K562 (cell line): ENCODE results near the gene PLPP7. TPM values are rescaled to one million over a fixed set of nuclear protein-coding genes. Genes with fewer than 3 reads are reported as not detected.

Source experiments
- ATAC-seq: fragments of 200-7000 bp; cut with Tn5 transposase; 3 replicates; pipeline ENCODE4 v1.9.1; 2020; ENCODE audit warnings: moderate library complexity
- BruUV-seq: library from RNA; stranded (reverse); fragments of 400-500 nt; replicated peaks from 2 replicates; lab custom pipeline; 2021; lab: Mats Ljungman, UMichigan
- CTCF ChIA-PET: fragments of 300-600 bp; formaldehyde crosslinking; extraction: SDS; loops from one replicate; lab custom pipeline; 2021; ENCODE audit warnings: low intra/inter-chr PET ratio; lab: Yijun Ruan, JAX
- POLR2A ChIA-PET: fragments of 300-600, 350-650 bp; sonication (Branson Sonifier 250); formaldehyde crosslinking; extraction: SDS; loops from one replicate; lab custom pipeline; 2021; ENCODE audit warnings: antibody characterized with exemption, inconsistent platforms; lab: Yijun Ruan, JAX
- DNase-seq, 4 experiments: peaks; one replicate each; pipeline versions ENCODE4 v3.0.0 to v3.0.0-alpha.2; 2011 to 2018; ENCODE audit warnings: low spot score in 3 of 4, mixed read lengths in 3 of 4; ENCODE audit errors: extremely low read depth in 1 of 4
- FAIRE-seq: peaks from 2 replicates; lab custom pipeline; 2011; peaks lifted over from hg19 to GRCh38; lab: Jason Lieb, UNC
- H2AFZ ChIP-seq: 2 replicates; pipeline ENCODE4 v1.6.0; 2011; ENCODE audit warnings: low read depth, low read length, control low read depth, inconsistent platforms
- H3K27ac ChIP-seq: fragments of 200-600 bp; 3 replicates; pipeline ENCODE4 v1.8.0; 2011; ENCODE audit warnings: low read depth, mild to moderate bottlenecking, control low read depth, inconsistent platforms, low read length, moderate library complexity, mixed read lengths; ENCODE audit errors: extremely low read depth
- H3K27me3 ChIP-seq, 2 experiments: fragments of 300-600 bp in 1 of 2; 2 replicates in 1 of 2; 3 replicates in 1 of 2; pipeline versions ENCODE4 v1.6.0 to v1.8.0; 2011; ENCODE audit warnings: inconsistent platforms in 2 of 2, low read length in 2 of 2, mild to moderate bottlenecking in 1 of 2, mixed read lengths in 1 of 2, moderate library complexity in 1 of 2; ENCODE audit not compliant: control insufficient read depth in 2 of 2, insufficient read depth in 2 of 2
- H3K36me3 ChIP-seq: fragments of 300-600 bp; 3 replicates; pipeline ENCODE4 v1.8.0; 2011; ENCODE audit warnings: mild to moderate bottlenecking, low read length, inconsistent platforms; ENCODE audit not compliant: control insufficient read depth, insufficient read depth
- H3K4me1 ChIP-seq, 2 experiments: fragments of 200-600 bp in 1 of 2; replicated peaks in 1 of 2; 2 replicates in 1 of 2; 3 replicates in 1 of 2; pipeline versions ENCODE4 v1.5.1 to v1.8.0; 2011; ENCODE audit warnings: inconsistent platforms in 2 of 2, low read length in 2 of 2, mild to moderate bottlenecking in 1 of 2, mixed read lengths in 1 of 2, moderate library complexity in 1 of 2; ENCODE audit not compliant: control insufficient read depth in 2 of 2, insufficient read depth in 2 of 2
- H3K4me2 ChIP-seq: 2 replicates; pipeline ENCODE4 v1.6.1; 2011; ENCODE audit warnings: low read length, control low read depth, inconsistent platforms, mixed read lengths; ENCODE audit not compliant: insufficient read depth
- H3K4me3 ChIP-seq: fragments of 200-600 bp; sonication (generic), shearing (Covaris generic); 2 replicates; pipeline ENCODE4 v1.5.1; 2016; ENCODE audit warnings: control low read depth, inconsistent platforms
- H3K79me2 ChIP-seq: fragments of 200-600 bp; 3 replicates; pipeline ENCODE4 v1.8.0; 2011; ENCODE audit warnings: low read length, inconsistent platforms; ENCODE audit not compliant: control insufficient read depth, insufficient read depth
- H3K9ac ChIP-seq, 2 experiments: 2 replicates each; pipeline versions ENCODE4 v1.6.0 to v1.6.1; 2011; ENCODE audit warnings: low read depth in 2 of 2, low read length in 2 of 2, control low read depth in 1 of 2, inconsistent platforms in 1 of 2, mild to moderate bottlenecking in 1 of 2, mixed read lengths in 1 of 2; ENCODE audit not compliant: insufficient read depth in 1 of 2
- H3K9me1 ChIP-seq: one replicate; pipeline ENCODE4 v1.6.0; 2011; ENCODE audit warnings: inconsistent platforms, mild to moderate bottlenecking, low read length, moderate library complexity; ENCODE audit not compliant: control insufficient read depth, insufficient read depth
- H3K9me3 ChIP-seq: replicated peaks from 2 replicates; pipeline ENCODE4 v1.5.1; 2011; ENCODE audit warnings: low read depth, low read length, inconsistent platforms; ENCODE audit not compliant: control insufficient read depth, insufficient read depth
- H4K20me1 ChIP-seq: replicated peaks from 2 replicates; pipeline ENCODE4 v1.6.1; 2011; ENCODE audit warnings: low read length, inconsistent platforms, mixed read lengths; ENCODE audit not compliant: control insufficient read depth, insufficient read depth
- PBX2 ChIP-seq, 2 experiments: IDR thresholded peaks in 1 of 2; conservative IDR thresholded peaks in 1 of 2; 2 replicates each; pipeline ENCODE4 v1.6.1; 2016; ENCODE audit warnings: low read depth in 2 of 2, mild to moderate bottlenecking in 1 of 2, missing compliant biosample characterization in 1 of 2, missing genetic modification characterization in 1 of 2, moderate library complexity in 1 of 2
- STAT6 ChIP-seq: sonication (generic); formaldehyde crosslinking; IDR thresholded peaks from 2 replicates; pipeline ENCODE4 v1.8.1; 2023; ENCODE audit warnings: mild to moderate bottlenecking, missing genetic modification reagents
- WGBS: fragments of 100-300 bp; shearing (Covaris generic); methylation state at CpG from one replicate; pipeline ENCODE4 v1.1.6; 2016; ENCODE audit warnings: low coverage, mixed read lengths; ENCODE audit not compliant: insufficient coverage; ENCODE audit errors: missing lambda C conversion rate; 5-methylcytosine and 5-hydroxymethylcytosine counted together
- in situ Hi-C: fragments of 300-500 bp; cut with MboI; formaldehyde crosslinking; loops from 4 replicates; pipeline ENCODE4 v1.15.0; 2018; ENCODE audit warnings: inconsistent platforms, mixed read lengths
- intact Hi-C: fragments of 100-400 bp; cut with micrococcal nuclease; formaldehyde crosslinking; loops from 2 replicates; pipeline ENCODE4 v1.14.2; 2022
- polyA plus RNA-seq, 8 experiments: library from polyadenylated mRNA; depleted of rRNA in 4 of 8; stranded (reverse) in 5 of 8; unstranded in 3 of 8; fragments of >200 nt; fragmentation: Nextera tagmentation in 2 of 8; fragmentation: Illumina TruSeq in 1 of 8; extraction: Ambion mirVana in 2 of 8; extraction: Trizol in 1 of 8; gene quantifications; 2 replicates each; pipeline versions ENCODE4 v1.2.1 to v1.2.3, GENCODE V29; 2011 to 2014; ENCODE audit warnings: inconsistent platforms in 1 of 8, missing spikeins in 1 of 8
- total RNA-seq, 7 experiments: library from RNA; depleted of rRNA in 6 of 7; stranded (reverse); fragments of >200 nt in 6 of 7; fragmentation: Illumina TruSeq in 2 of 7; extraction: Trizol in 2 of 7; gene quantifications; 2 replicates each; pipeline versions ENCODE4 v1.2.1 to v1.2.3, GENCODE V29; 2011 to 2021; ENCODE audit warnings: low replicate concordance in 1 of 7

PLPP7 gene
- total and polyA plus RNA-seq, 9 of the 15 experiments (the other 6 are each of a cell fraction or from before 2014, with no cell fraction given): 0.09 to 0.93 (median 0.18) TPM; not detected in 4

DNA sequence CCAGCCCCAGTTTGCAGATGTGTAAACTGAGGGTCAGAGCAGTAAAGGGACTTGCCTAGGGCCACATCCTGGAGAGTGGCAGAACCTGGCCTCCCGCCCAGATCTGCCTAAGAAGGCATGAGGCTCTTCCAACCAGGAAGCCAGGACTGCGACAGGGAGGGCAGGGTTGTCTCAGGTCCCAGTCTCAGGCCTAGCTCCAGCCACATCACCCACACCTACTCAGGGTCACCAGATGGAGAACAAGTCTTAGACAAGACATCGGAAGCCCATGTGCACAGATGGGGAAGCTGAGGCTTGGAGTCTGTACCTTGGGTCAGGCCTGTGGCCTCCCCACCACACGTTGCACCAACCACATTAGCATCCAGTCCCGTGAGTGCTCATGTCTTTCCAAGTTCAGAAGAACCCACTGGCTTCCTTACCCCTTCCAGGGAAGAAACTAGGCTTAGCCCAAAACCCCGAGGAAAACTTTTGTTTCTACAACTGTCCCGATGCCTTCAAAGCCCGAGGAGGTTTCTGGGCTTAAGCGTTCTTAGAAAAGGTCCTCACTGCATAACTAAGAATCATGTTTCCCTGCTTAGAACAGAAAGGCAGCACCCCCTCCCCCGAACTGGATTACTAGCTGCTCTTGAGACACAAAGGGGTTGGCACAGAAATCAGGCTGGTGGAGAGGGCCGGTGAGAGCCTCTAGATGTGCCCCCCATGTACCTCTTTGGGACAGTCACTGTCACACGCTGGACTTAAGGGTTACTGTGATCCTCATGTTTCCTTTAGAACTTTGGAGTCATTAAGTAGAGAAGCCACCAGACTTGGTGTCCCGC lies 15.5 kb upstream of the PLPP7 start:
- ChIA-PET CTCF (interaction anchor here (1.4 kb wide), 1 partner anchor 95 kb away, joined by 9 read pairs; no protein-coding TSS in a partner anchor), POLR2A (interaction anchor here (0.6 to 14.6 kb wide), 22 partner anchors 8 to 236 kb away, joined by 3 to 338 read pairs (median 4); partner anchors contain the start of gene NUP214)
- peak overlapping the region; percentile 65 for H3K4me3 ChIP-seq
- no peaks in the 10 kb centered on the region for H3K27me3 ChIP-seq
- peaks cover 8% of the 10 kb centered on the region for H3K9me1 ChIP-seq
- peak overlapping the region; percentile 90 for H2AFZ ChIP-seq
- intact Hi-C loops: loop anchor here (1.0 to 2.0 kb wide), 3 partner anchors 96 to 217 kb away; partner anchors contain the start of gene NUP214
- H3K36me3 ChIP-seq: peaks cover 34% of the 10 kb centered on the region
- DNase-seq (peak; percentile 79 to 89 (median 82)), ATAC-seq (peak; percentile 2), FAIRE-seq (peak; percentile 54)
- H3K79me2 ChIP-seq: peaks cover 81% of the 10 kb centered on the region
- peak; percentile 91 for TF ChIP-seq STAT6 (CRISPR knock-in tag)
- TF ChIP-seq PBX2 (CRISPR knock-in tag; IDR thresholded peaks at IDR 0.05; ENCODE audit: low read depth): no peak
- no peak for TF ChIP-seq PBX2 (tag; conservative IDR thresholded peaks at IDR 0.05; ENCODE audit: low read depth)
- in situ Hi-C loops: no loop called here
- peaks cover 55 to 91% of the 10 kb centered on the region in 2 experiments for H3K4me1 ChIP-seq
- H3K27ac ChIP-seq: peak overlapping the region; percentile 75
- whole genome bisulfite sequencing: 13% methylated on average over 13 of the region's 13 CpGs
- H3K4me2 ChIP-seq: peak overlapping the region; percentile 95
- H4K20me1 ChIP-seq: 0 out of 2 replicates have a peak, but pooled peaks cover 3% of the 10 kb centered on the region
- H3K9me3 ChIP-seq: no peaks in the 10 kb centered on the region
- BruUV-seq: no TSS peak
- peak overlapping the region; percentile 83 to 93 for H3K9ac ChIP-seq
